Choroid plexus epithelial cell (primary cell): Measurements from ENCODE around the gene SUN2.

Experiments used
- DNase-seq: peaks from one replicate; pipeline ENCODE4 v3.0.0-alpha.2; 2010; ENCODE audit warnings: low read depth
- H3K4me3 ChIP-seq: 2 replicates; pipeline ENCODE4 v1.5.1; 2011; ENCODE audit warnings: low read depth, mild to moderate bottlenecking, control low read depth, low read length, moderate library complexity
- TF ChIP-seq, protein P1 (sequence below): conservative IDR thresholded peaks from 2 replicates; pipeline ENCODE4 v1.5.1; 2011; ENCODE audit warnings: low read depth, mild to moderate bottlenecking, control low read depth, inconsistent platforms, low read length, moderate library complexity

The SUN2 gene

DNA sequence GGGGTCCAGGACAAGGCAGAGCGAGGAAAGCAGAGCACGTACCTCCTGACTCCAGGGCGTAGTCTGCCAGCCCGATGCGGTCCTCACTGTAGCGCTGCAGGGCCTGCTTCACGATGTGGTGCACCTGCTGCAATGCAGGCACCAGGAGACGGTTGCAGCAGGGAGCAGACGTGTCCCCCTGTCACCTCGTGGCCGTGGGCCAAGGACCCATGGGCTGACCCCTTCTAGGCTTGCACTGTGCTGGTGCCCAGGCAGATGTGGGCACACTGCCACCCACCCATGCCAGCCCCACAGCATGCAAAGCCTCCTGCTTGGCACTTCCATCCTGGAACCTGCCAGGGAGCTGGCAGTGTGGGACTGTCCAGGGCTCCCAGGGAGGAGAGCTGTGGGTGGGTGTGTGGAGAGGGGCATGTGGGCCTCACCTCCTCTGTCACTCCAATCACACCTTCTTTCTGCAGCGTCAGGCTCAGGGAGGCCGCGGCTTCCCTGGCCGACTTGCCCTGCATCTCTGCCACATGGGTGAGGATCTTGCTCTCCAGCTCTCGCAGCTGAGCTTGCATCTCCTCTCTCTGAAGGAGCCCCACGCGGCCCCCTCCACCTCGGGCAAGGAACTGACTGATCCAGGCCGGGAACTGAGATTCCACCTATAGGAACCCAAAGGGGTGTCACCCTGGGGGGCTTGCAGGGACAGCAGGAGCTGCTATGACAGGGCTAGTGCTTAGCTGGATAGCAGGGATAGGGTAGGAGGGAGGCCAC is 16.3 kb downstream of the SUN2 start:
- no peak overlapping the region for H3K4me3 ChIP-seq
- no peak for DNase-seq
- TF ChIP-seq, protein P1, sequence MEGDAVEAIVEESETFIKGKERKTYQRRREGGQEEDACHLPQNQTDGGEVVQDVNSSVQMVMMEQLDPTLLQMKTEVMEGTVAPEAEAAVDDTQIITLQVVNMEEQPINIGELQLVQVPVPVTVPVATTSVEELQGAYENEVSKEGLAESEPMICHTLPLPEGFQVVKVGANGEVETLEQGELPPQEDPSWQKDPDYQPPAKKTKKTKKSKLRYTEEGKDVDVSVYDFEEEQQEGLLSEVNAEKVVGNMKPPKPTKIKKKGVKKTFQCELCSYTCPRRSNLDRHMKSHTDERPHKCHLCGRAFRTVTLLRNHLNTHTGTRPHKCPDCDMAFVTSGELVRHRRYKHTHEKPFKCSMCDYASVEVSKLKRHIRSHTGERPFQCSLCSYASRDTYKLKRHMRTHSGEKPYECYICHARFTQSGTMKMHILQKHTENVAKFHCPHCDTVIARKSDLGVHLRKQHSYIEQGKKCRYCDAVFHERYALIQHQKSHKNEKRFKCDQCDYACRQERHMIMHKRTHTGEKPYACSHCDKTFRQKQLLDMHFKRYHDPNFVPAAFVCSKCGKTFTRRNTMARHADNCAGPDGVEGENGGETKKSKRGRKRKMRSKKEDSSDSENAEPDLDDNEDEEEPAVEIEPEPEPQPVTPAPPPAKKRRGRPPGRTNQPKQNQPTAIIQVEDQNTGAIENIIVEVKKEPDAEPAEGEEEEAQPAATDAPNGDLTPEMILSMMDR, result no peak

DNA sequence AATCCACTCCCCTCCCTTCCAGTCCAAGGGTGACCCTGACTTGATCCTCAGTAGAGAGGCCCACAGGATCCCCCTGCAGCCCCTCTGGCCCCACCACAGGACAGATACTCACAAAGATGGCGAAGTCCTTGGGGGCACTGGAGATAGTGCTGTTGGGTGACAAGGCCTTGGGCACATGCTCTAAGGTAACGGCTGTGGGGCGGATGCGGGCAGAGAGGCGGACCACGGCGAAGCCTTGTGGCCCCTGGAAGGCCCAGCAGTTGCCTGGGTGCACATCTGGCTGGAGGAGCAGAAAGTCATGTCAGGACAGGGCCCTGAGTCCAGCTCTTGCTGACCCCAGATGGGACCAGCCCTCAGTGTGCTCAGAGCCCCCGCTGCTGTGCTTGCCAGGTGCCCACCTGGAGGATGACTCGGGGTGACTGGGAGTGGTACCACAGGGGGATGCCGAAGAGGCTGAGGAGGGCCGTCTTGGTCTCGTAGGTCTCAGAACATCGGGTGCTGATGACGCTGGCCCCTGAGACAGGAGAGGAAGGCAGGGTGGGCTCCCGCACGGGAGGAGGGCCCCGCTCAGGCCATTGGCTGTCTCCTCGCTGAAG is 17.2 kb downstream of the SUN2 start:
- TF ChIP-seq, protein P1, result no peak
- H3K4me3 ChIP-seq, result no peak overlapping the region
- DNase-seq, result no peak

DNA sequence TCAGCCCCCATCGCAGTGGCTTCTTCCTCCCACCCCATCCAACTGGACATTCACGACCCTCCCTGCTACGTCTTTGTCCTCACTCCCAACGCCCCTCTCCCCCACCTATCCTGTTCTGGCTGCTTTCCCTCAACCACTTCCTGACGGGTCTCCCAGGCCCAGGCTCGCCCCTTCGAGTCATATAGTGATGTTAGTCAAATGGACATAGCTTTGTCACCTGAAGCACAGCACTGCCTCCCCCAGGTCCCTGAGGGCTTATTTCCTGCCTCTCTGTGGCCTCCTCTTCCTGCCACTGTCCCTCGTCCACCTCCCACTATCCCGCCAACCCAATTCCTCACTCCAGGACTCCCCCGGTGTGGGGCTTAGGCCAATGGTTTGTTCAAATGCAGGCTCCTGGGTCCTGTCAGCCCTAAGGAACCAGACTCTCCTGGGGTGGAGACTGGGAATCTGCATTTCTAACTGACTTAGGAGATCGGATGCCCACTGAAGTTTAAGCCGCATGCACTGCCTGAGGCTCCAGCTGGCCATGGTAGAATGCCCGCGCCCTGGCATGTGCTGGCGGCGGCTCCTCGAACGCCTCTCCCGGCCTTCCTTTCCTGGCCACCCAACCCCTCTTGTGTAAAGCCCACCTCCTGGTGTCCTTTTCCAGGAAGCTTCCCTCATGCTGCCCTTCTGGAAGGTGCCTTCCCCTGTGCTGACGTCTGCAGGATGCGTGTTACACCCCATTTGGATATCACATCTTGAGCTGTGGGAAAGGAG is 18.3 kb downstream of the SUN2 start:
- no peak for DNase-seq
- TF ChIP-seq, protein P1, result no peak
- H3K4me3 ChIP-seq, result no peak overlapping the region

DNA sequence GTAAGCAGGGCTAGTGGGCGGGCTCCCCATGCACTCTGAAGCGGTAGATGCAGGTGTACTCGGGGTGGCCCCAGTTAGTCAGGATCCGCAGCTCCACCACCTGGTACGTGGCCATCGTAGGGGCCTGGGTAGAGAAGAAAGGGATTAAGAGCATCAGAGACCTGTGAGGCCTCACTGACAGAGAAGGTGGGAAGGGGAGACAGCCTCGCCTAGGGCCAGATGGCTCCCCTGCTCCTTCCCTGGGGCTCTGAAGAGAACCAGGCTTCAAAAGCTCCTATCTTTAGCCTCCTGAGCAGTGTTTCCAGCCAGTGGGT is 19.6 kb downstream of the SUN2 start:
- TF ChIP-seq, protein P1, result no peak
- H3K4me3 ChIP-seq, result no peak overlapping the region
- DNase-seq, result no peak

DNA sequence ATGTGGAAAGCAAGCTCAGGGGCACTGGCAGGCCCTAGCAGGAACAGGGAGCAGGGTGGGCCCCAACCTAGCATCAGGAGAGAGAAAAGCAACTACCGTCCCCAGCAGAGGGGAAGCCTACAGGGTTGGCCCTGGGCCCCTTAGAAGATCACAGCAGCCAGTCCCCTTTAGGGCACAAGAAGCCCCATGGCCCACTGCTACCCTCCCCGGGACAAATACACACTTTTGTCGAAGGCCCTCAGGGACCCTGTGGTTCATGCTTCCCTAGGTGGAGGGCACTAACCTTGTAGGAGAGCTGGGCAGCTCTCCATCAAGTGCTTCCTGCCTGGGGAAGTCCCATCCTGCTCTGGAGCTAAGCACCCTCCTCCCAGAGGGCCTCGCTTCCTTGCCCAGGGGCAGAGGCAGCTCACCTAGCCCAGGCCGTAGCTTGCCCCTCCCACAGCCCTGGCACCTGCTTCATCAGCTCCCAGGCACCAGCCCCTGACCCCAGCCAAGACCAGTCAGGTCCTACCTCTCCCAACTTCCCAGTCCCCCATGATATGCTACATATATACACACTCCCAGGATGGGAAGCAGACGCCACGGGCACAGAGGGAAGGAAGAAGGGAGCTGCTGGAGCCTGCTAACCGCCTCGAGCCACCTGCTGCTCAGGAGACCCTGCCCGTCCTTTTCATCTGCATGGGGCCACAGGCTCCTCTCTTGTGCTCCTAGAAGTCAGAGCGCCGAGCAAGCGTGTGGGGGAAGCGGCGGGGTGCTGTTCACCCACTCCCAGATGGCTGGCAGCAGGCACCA is 20.1 kb downstream of the SUN2 start:
- TF ChIP-seq, protein P1, result no peak
- DNase-seq, result no peak
- H3K4me3 ChIP-seq, result no peak overlapping the region

DNA sequence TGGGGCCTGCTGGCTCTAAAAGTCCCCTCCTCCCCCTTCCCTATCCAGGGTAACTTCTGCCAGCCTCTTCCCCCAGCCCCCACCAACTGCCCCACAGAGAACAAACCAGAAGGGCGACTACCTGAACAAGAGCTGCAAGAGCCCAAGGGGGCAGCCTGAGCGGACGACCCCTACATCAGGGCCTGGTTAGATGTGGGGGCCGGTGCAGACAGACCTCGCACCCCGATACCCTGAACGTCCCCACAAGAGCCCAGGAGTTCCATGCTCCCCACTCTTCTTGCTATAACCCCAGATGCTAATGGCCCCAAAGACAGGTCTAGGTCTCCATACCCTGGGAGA is 20.7 kb downstream of the SUN2 start:
- no peak for DNase-seq
- TF ChIP-seq, protein P1, result no peak
- no peak overlapping the region for H3K4me3 ChIP-seq
